NCI-H2227 (cell line): ENCODE measurements around the gene IFT27.
"Not testable (repeated sequence)": the region's sequence is repeated elsewhere in the genome, so short reads cannot be mapped to it uniquely, and the experiment has no call there.

ENCODE experiments used
- DNase-seq: peaks from one replicate; lab custom pipeline; 2025; ENCODE audit not compliant: unreplicated experiment; lab: John Stamatoyannopoulos, UW

The IFT27 gene

GRCh38 chr22:36765943-36766450 lies 9.9 kb downstream of the IFT27 start:
- DNase-seq = no peak

- DNase-seq = no peak
These were observed 10.6 kb downstream of the IFT27 start for GRCh38 chr22:36765131-36765942.

DNA sequence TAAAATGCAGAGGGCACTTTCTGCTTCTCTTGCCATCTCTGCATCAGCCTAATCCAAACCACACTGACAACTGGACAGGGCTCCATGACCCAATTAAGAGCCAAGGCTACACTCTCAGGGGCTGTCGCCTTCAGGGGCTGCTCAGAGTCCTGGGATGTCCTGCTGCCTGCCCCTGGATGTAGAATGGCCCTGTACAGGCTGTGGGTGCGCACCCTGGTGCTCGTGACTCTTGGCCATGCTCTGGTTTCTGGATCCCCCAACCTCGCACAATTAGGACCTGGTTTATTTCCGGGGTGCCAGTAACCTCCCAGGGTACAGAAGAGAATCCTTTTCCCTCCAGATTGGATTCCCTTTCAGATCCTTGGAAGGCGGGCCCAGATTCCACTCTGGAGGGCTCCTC lies 11.3 kb downstream of the IFT27 start:
- DNase-seq = no peak

GRCh38 chr22:36764060-36764459 lies 11.9 kb downstream of the IFT27 start:
- DNase-seq = no peak

- no peak for DNase-seq
These were observed 12.3 kb downstream of the IFT27 start for GRCh38 chr22:36763576-36763975.

GRCh38 chr22:36762687-36763260 lies 13.1 kb downstream of the IFT27 start:
- no peak for DNase-seq

GRCh38 chr22:36761553-36762240 lies 14.2 kb downstream of the IFT27 start:
- no peak for DNase-seq

DNA sequence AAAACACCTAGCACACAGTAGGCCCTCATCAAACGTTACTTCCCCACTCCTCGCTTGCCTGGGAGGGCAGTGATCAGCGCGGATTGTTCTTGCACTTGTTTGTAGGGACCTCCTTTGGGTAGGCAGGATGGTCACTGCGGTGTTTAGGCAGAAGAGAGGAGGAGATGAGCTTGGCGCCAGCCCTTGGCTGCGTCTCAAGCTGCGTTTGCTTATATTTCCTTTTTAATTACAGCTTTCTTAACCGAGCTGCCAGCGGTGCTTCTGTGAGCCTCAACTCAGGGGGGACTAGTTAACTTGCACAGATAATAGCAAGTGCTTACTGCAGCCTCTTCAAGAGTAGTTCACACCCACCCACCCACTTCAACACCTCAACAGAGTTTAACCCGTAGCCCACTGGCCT lies 15.1 kb downstream of the IFT27 start:
- DNase-seq = peak; percentile 53

DNA sequence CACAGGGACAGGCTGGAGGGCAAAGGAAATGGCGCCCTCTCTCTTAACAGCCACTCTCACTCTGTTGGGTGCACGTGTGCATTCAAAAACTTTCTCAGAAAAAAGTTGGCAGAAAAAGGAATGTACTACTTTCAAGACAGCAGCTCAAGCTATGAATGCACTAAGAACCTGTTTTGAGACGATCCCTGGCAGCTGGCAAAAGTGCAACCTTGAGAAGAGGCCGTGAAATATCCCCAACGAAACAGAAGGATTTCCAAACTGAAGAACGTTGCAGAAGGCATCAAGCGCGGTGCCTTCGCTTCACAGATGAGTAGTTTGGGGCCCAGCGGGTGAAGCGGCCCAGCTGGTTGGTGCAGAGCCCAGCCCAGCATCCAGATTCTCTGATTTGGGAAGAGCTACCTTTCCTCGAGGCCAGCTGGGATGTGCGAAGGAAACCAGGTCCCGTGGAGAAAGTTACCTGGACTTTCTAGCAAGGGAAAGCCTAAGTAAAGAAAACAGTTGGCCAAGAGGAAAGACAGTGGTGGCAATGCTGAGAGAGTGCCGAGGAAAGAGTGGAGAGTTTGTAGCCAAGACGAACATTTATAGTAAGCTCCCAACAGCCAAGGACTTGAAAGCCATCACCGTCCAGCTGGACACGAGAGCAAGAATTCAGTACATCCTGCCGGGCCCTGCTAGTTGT lies 16.3 kb downstream of the IFT27 start:
- DNase-seq = no peak

DNA sequence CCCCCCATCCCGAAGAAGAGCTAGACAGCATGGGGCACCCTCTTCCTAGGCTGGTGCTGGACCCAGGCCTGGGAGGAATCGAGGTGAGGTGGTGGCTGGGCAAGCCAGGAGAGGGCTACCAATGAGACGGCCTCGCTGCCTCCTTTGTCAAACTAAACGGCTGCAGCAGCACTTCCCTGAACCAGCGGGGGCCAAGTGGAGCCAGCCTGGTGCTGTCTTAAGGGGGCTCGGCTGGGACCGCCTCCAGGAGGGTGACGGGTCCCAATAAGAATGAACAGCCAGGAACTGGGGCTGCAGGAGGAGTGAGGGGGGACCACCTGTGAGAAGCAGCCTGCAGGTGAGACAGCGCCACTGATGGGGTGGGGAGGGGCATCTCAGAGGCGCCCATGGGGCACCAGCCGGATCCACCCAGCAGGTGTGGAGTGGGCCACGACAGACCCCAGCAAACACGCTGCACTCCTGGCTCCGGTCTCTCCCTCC lies 17.1 kb downstream of the IFT27 start:
- DNase-seq = no peak

DNA sequence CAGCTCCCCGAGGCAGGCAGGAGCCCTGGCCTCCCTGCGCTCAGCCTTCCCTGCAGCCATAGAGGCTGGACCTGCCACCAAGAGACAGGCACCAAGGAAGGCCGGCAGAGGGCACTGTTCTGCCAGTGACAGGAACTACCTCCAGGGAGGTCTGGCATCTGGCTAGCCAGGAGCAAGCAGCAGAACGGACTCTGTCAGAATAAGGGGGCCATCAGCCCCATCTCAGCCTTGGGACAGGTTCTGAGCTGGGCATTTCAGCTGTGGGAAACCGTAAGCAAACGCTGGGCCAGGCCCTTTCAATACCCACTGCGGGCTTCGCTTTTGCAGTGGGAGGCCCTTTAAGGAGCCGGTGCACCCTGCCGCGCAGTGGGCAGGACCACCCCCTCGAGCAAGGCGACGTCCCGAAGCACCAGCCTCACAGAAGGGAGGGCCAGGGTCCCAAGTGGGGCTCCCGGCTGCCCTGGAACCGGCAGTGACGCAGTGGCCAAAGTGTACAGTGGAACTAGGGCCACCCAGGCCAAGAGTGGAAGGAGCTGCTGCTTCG lies 18.2 kb downstream of the IFT27 start:
- DNase-seq = peak; percentile 57

- DNase-seq = no peak
These were observed 18.9 kb downstream of the IFT27 start for GRCh38 chr22:36756746-36757655.

DNA sequence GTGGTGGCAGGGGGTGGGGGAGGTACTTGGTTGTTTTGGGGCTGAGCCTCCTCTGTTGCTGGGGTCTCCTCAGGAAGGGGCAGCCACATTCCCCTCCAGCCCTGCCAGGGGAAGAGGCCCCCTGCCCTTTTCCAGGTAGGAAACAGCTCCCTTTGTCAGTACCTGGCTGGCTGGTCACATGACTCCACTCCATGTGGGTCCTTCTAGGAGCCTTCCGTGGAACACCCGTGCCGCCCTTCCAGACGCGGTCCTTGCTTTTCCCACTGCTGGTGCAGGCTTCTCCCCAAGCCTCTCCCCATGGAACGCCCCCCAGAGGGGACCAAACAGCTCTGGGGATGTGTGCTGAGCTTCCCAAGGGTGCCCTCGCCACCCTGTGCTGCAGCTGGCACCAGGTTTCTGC lies 19.9 kb downstream of the IFT27 start:
- DNase-seq = no peak

- no peak for DNase-seq
These were observed 20.6 kb downstream of the IFT27 start for GRCh38 chr22:36755316-36755715.

DNA sequence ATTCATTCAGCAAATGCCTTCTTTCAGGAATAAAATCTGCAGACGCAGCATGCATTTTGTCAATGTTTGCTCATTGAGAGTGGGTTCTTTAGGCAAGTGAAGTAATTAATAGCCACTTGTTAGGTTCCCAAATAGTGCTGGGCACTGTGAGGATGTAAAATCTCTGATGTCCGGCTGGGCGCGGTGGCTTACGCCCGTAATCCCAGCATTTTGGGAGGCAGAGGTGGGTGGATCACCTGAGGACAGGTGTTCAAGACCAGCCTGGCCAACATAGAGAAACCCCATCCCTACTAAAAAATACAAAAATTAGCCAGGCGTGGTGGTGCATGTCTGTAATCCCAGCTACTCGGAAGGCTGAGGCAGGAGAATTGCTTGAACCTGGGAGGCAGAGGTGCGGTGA lies 21.0 kb downstream of the IFT27 start:
- not testable (repeated sequence) for DNase-seq

GRCh38 chr22:36753916-36754315 lies 22.0 kb downstream of the IFT27 start:
- no peak for DNase-seq

- no peak for DNase-seq
These were observed 22.7 kb downstream of the IFT27 start for GRCh38 chr22:36753120-36753802.

GRCh38 chr22:36746375-36746970 lies 29.4 kb downstream of the IFT27 start:
- DNase-seq = no peak
